H1 (cell line): Measurements from ENCODE around the gene APBB1. TPM values are rescaled to one million over a fixed set of nuclear protein-coding genes. Genes with fewer than 3 reads are reported as not detected.

ENCODE experiments used
- BACH1 ChIP-seq: IDR thresholded peaks from 2 replicates; pipeline ENCODE4 v1.6.1; 2012; ENCODE audit warnings: low read length, improper control_type of control experiment
- HDAC2 ChIP-seq, 2 experiments: fragments of 300-600 bp in 1 of 2; sonication (generic) in 1 of 2; IDR thresholded peaks; 2 replicates each; pipeline ENCODE4 v1.6.1; 2011 to 2012; ENCODE audit warnings: low read depth in 2 of 2, low read length in 2 of 2, mild to moderate bottlenecking in 2 of 2, moderate library complexity in 2 of 2, borderline replicate concordance in 1 of 2, inconsistent platforms in 1 of 2
- RFX5 ChIP-seq: IDR thresholded peaks from 2 replicates; pipeline ENCODE4 v1.6.1; 2011; ENCODE audit warnings: low read depth, low read length, improper control_type of control experiment, borderline replicate concordance
- polyA plus RNA-seq, 7 experiments: library from polyadenylated mRNA; depleted of rRNA in 3 of 7; stranded (reverse) in 5 of 7; unstranded in 2 of 7; fragments of >200 nt in 5 of 7; fragments of 200-250 nt in 2 of 7; gene quantifications; 1 replicate in 5 of 7; 2 replicates in 1 of 7; 4 replicates in 1 of 7; pipeline versions ENCODE4 v1.2.1 to v1.2.3, GENCODE V29; 2011 to 2013; ENCODE audit warnings: missing spikeins in 2 of 7, mixed read lengths in 2 of 7
- total RNA-seq: library from RNA; stranded (reverse); fragmentation: NEBNext Ultra II Directional; extraction: Animal tissue kit (Norgen Biotek cat#: 25700); gene quantifications from 2 replicates; pipeline ENCODE4 v1.2.1, GENCODE V29; 2021
- TF ChIP-seq, protein P1 (sequence below): fragments of 300-600 bp; sonication (generic); IDR thresholded peaks from 2 replicates; pipeline ENCODE4 v1.7.1; 2012; ENCODE audit warnings: low read length, moderate library complexity, mild to moderate bottlenecking, inconsistent platforms; ENCODE audit not compliant: insufficient replicate concordance
- TF ChIP-seq, protein P2 (sequence below): IDR thresholded peaks from 2 replicates; pipeline ENCODE4 v1.6.1; 2012; ENCODE audit warnings: low read length, inconsistent platforms

The APBB1 gene
- total and polyA plus RNA-seq, 2 of the 8 experiments (the other 6 are each of a cell fraction or from before 2014, with no cell fraction given): 23.9 to 33.1 TPM

DNA sequence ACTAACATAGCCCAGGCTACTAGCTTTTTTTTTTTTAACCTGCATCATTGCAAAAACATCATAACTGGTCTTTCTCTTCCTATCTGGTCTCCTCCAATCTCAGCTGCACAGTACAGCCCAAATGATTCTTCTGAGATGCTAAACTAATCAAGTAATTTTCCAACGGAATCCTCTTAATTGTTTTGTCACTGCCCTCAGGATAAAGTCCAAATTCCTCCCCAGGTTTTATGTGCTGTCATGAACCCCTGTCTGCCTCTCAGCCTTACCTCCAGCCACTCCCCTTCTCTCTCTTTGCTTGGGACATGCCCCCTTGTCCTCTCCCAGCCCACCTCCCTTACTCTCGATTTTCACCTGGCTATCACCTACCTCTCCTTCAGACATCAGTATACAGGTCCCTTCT is 12.5 kb downstream of the APBB1 start (continued):
- TF ChIP-seq BACH1 (no peak), HDAC2 (IDR thresholded peaks at IDR 0.05; ENCODE audit: borderline replicate concordance in 1 of 2, low read depth in 2 of 2, low read length in 2 of 2) (no peak), RFX5 (no peak)
- TF ChIP-seq, protein P1, sequence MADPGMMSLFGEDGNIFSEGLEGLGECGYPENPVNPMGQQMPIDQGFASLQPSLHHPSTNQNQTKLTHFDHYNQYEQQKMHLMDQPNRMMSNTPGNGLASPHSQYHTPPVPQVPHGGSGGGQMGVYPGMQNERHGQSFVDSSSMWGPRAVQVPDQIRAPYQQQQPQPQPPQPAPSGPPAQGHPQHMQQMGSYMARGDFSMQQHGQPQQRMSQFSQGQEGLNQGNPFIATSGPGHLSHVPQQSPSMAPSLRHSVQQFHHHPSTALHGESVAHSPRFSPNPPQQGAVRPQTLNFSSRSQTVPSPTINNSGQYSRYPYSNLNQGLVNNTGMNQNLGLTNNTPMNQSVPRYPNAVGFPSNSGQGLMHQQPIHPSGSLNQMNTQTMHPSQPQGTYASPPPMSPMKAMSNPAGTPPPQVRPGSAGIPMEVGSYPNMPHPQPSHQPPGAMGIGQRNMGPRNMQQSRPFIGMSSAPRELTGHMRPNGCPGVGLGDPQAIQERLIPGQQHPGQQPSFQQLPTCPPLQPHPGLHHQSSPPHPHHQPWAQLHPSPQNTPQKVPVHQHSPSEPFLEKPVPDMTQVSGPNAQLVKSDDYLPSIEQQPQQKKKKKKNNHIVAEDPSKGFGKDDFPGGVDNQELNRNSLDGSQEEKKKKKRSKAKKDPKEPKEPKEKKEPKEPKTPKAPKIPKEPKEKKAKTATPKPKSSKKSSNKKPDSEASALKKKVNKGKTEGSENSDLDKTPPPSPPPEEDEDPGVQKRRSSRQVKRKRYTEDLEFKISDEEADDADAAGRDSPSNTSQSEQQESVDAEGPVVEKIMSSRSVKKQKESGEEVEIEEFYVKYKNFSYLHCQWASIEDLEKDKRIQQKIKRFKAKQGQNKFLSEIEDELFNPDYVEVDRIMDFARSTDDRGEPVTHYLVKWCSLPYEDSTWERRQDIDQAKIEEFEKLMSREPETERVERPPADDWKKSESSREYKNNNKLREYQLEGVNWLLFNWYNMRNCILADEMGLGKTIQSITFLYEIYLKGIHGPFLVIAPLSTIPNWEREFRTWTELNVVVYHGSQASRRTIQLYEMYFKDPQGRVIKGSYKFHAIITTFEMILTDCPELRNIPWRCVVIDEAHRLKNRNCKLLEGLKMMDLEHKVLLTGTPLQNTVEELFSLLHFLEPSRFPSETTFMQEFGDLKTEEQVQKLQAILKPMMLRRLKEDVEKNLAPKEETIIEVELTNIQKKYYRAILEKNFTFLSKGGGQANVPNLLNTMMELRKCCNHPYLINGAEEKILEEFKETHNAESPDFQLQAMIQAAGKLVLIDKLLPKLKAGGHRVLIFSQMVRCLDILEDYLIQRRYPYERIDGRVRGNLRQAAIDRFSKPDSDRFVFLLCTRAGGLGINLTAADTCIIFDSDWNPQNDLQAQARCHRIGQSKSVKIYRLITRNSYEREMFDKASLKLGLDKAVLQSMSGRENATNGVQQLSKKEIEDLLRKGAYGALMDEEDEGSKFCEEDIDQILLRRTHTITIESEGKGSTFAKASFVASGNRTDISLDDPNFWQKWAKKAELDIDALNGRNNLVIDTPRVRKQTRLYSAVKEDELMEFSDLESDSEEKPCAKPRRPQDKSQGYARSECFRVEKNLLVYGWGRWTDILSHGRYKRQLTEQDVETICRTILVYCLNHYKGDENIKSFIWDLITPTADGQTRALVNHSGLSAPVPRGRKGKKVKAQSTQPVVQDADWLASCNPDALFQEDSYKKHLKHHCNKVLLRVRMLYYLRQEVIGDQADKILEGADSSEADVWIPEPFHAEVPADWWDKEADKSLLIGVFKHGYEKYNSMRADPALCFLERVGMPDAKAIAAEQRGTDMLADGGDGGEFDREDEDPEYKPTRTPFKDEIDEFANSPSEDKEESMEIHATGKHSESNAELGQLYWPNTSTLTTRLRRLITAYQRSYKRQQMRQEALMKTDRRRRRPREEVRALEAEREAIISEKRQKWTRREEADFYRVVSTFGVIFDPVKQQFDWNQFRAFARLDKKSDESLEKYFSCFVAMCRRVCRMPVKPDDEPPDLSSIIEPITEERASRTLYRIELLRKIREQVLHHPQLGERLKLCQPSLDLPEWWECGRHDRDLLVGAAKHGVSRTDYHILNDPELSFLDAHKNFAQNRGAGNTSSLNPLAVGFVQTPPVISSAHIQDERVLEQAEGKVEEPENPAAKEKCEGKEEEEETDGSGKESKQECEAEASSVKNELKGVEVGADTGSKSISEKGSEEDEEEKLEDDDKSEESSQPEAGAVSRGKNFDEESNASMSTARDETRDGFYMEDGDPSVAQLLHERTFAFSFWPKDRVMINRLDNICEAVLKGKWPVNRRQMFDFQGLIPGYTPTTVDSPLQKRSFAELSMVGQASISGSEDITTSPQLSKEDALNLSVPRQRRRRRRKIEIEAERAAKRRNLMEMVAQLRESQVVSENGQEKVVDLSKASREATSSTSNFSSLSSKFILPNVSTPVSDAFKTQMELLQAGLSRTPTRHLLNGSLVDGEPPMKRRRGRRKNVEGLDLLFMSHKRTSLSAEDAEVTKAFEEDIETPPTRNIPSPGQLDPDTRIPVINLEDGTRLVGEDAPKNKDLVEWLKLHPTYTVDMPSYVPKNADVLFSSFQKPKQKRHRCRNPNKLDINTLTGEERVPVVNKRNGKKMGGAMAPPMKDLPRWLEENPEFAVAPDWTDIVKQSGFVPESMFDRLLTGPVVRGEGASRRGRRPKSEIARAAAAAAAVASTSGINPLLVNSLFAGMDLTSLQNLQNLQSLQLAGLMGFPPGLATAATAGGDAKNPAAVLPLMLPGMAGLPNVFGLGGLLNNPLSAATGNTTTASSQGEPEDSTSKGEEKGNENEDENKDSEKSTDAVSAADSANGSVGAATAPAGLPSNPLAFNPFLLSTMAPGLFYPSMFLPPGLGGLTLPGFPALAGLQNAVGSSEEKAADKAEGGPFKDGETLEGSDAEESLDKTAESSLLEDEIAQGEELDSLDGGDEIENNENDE: no peak
- TF ChIP-seq, protein P2, sequence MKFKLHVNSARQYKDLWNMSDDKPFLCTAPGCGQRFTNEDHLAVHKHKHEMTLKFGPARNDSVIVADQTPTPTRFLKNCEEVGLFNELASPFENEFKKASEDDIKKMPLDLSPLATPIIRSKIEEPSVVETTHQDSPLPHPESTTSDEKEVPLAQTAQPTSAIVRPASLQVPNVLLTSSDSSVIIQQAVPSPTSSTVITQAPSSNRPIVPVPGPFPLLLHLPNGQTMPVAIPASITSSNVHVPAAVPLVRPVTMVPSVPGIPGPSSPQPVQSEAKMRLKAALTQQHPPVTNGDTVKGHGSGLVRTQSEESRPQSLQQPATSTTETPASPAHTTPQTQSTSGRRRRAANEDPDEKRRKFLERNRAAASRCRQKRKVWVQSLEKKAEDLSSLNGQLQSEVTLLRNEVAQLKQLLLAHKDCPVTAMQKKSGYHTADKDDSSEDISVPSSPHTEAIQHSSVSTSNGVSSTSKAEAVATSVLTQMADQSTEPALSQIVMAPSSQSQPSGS: no peak
